AG08395 (cell line): ENCODE measurements around the gene GYPA.
"Not testable (repeated sequence)": the region's sequence is repeated elsewhere in the genome, so short reads cannot be mapped to it uniquely, and the experiment has no call there.

Source experiments
- DNase-seq: peaks from one replicate; pipeline ENCODE4 v3.0.0; 2012; ENCODE audit warnings: mixed read lengths, low spot score

Gene GYPA

GRCh38 chr4:144128709-144129320 is 11.7 kb downstream of the GYPA start:
- not testable (repeated sequence) for DNase-seq

DNA sequence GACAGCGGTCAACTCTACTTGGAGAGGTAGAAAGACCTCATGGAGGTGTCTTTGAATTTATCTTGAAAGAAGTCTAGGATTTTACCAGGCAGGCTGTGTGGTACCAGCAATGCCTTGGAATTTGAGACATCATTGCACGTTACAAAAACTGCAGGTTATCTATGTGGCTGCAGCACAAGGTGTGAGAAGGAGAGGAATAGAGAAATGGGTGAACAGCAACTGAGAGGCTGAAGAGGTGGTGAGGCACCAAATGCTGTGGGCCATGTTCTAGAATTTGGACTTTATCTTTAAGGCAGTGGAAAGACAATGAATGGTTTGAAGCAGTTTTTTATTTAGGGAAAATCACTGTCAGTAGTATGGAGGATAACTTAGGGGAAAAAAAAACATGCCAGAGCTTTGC is 15.4 kb downstream of the GYPA start:
- not testable (repeated sequence) for DNase-seq

DNA sequence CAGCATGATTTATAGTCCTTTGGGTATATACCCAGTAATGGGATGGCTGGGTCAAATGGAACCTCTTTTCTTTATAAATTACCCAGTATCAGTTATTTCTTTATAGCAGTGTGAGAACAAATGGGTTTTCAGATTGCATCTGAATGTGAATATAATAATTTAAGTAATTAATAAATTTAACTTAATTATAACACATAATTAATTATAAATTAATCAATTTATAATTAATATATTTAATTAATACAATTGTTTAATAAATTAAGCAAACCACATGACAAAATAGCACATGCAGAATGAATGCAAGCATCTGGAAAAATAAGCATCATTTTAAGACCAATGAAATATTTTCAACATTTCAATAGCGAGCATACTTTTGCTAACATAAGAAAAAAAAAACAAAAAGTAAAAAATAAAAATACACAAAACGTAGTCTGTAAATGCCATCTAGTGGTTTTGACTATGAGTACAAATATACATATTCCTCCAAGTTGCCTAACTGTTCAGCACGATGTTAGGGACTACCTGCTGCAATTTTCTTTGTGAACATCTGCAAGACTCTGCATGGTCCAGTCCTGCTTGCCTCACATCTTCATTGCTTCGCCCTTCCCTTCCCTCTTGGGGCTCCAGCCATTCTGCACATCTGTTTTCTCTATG is 16.4 kb downstream of the GYPA start:
- not testable (repeated sequence) for DNase-seq

GRCh38 chr4:144123269-144123668 is 17.2 kb downstream of the GYPA start:
- not testable (repeated sequence) for DNase-seq

DNA sequence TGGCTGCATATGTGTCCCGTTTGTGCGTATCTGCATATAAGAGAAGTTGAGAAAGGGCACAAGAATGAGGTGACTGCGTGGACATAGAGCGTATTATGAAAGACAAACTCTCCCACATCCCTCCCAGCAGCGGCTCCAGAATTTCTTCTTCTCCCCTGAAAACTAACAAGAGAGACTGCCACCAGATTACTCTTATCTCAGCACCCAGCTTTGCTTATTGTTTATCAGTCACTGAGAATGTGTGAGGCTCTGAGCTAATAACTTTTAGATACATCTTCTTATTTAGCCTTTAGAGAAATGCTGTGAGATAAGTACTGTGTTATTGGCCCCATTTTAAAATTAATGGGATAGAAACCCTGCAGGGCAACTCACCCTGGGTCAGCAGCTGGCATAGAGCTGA is 20.8 kb downstream of the GYPA start:
- not testable (repeated sequence) for DNase-seq

DNA sequence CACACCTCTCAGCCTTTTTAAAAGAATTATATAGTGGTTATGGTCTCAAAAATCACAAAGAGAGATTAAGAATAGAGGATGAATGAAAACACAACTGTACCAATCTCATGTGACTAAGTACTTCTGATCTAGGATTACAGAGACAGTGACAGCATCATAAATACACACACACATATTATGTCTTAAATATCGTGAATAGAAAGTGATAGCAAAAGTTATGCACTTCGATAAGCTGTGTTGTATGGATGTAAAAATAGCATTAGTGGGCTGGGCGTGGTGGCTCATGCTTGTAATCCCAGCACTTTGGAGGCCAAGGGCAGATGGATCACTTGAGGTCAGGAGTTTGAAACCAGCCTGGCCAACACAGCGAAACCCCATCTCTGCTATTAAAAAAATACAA is 25.0 kb downstream of the GYPA start:
- no peak for DNase-seq

- no peak for DNase-seq
Measured at GRCh38 chr4:144113546-144113945, 27.0 kb downstream of the GYPA start.

- no peak for DNase-seq
Measured at GRCh38 chr4:144104509-144105130, 35.9 kb downstream of the GYPA start.

DNA sequence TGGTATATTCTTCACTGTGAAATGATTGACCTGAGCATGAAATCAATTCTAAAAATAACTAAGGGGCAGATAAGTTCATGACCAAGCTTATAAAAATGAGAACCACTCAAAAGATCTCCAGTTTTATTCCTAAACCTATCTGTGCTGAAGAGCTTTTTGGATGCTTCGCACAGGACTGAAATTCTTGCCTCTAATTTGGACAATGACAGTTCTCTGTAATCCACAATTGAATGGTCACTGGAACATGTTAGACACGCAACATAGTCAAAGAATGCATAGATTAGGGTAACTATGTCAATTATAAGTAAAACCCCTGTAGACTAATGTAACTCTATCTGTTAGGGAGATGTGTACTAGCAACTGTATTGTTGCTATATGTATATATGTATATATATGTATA is 42.7 kb downstream of the GYPA start:
- not testable (repeated sequence) for DNase-seq

DNA sequence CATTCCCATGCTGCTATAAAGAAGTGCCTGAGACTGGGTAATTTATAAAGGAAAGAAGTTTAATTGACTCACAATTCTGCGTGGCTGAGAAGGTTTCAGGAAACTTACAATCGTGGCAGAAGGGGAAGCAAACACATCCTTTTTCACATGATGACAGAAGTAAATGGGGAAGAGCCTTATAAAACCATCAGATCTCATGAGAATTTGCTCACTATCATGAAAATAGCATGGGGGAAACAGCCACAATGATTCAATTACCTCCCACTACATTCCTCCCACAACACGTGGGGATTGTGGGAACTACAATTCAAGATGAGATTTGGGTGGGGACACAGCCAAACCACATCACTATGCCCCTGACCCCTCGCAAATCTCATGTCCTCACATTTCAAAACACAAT is 46.5 kb downstream of the GYPA start:
- DNase-seq, result not testable (repeated sequence)

GRCh38 chr4:144091181-144091580 is 49.3 kb downstream of the GYPA start:
- DNase-seq, result not testable (repeated sequence)

- no peak for DNase-seq
Measured at GRCh38 chr4:144090744-144091143, 49.8 kb downstream of the GYPA start.

- DNase-seq, result not testable (repeated sequence)
Measured at GRCh38 chr4:144082053-144082452, 58.5 kb downstream of the GYPA start.

DNA sequence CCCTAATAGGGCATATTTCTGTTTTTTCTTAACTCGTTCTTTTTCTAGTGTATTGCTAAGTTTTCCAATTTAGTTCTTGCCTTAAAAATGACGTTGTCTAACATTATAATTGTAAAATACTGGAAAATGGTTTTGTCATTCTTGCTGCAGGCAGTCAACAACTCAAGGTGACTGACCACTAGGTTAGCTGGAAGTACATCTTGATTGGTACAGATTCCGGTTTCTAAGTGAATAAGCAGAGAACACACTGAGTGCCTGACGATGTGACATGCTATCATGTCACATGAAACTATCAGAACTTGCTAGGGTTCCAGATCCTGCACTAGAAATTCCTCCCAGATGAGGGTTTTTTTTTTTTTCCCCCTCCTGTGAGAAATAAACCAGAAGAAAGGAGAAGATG is 60.4 kb downstream of the GYPA start:
- DNase-seq, result not testable (repeated sequence)

DNA sequence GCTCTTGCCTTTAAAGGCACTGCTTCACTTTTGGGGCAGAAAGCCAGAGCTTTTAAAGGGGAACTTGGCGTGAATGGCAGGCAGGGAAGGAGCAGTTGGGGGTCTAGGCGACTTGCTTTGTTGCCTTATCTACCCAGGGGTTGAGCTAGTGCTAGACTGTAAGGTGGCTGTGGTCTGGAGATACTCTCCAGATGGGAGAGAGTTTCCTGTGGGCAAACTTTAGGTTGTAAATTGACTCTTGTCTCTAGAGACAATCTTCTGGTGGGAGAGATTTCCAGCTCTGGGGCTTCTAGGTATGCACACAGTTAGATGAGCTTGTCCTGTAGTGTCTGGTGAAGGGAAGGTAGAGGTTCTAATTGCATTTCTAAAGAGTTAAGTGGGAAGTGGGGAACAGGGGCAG is 61.8 kb downstream of the GYPA start:
- DNase-seq, result not testable (repeated sequence)

GRCh38 chr4:144061556-144061955 is 79.0 kb downstream of the GYPA start:
- DNase-seq, result not testable (repeated sequence)

- not testable (repeated sequence) for DNase-seq
Measured at GRCh38 chr4:144060234-144060859, 80.2 kb downstream of the GYPA start.
